HT-29 (cell line): ENCODE data around the gene PGAP1. TPM values are rescaled to one million over a fixed set of nuclear protein-coding genes. Genes with fewer than 3 reads are reported as not detected.

Experiments used
- DNase-seq: peaks from one replicate; pipeline ENCODE4 v3.0.0-alpha.2; 2015; ENCODE audit warnings: low spot score
- small RNA-seq: library from RNA; depleted of rRNA; stranded (forward); fragments of <200 nt; gene quantifications from one replicate; pipeline ENCODE3, GENCODE V24; 2014
- total RNA-seq: library from RNA; depleted of rRNA; stranded (reverse); fragments of >200 nt; shearing (Covaris generic); gene quantifications from 2 replicates; pipeline ENCODE4 v1.2.3, GENCODE V29; 2014; rRNA removed

The PGAP1 gene
- total RNA-seq, 1 experiment from 2014 or later: 2.9 TPM

- DNase-seq: no peak
Observed at GRCh38 chr2:196802401-196802800, 124.1 kb downstream of the PGAP1 start.

DNA sequence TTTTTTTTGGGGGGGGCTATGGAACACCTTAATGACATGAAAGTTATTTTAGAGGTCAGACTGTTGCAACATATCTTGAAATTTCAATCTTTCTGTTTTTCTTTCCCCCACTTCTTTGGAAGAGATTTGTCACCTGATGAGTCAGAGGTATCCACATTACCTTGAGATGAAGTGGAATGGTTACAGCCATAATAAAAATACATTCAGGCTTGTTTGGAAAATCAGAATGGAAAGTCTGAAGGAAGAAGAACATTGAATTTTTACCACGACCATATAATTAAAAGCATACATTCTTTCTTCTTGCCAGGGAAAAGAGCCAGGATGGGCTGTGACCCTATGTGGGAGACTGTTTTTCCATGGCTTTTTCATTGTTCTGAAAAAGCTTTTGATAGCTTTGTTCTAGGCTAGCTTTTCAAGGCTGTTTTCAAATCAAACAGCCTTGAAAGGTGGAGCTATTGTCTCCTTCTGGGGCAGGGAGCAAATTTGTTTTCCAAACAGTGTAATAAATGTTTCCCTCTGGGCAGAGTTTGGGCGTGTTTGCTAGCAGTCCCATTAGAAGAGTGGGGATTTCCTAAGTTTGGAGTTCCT lies 124.7 kb downstream of the PGAP1 start:
- no peak for DNase-seq

DNA sequence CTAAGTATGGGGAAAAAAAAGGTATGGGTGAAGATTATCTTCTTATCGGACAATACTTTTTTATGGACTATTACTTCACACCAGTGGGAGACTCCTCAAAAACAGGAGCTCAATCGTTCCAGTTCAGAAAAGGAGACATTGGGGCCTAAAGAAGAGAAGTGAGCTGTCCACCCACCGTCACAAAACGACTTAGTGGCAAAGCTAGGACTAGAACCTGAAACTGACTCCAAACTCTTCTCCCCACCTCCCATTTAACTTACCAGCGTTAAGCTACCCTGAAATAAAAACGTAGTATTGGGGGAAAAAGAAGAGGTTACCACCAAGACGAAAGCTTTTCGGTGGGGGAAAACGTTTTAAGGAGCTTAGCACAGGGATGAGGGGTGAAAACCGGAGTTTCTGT lies 127.5 kb downstream of the PGAP1 start:
- DNase-seq: no peak

- DNase-seq: no peak
Observed at GRCh38 chr2:196792865-196793264, 133.6 kb downstream of the PGAP1 start.

GRCh38 chr2:196783431-196784094 lies 142.9 kb downstream of the PGAP1 start:
- DNase-seq: no peak

Small RNA genes within 50 kb of the gene (small RNA-seq; reads per million reads assigned to genes)
- not detected for gene AC012486.1

Other genes with a start within 250 kb of the PGAP1 start
- 20.1 and 24.2 TPM in 2 replicates for gene GTF3C3, start 127.0 kb downstream of the PGAP1 start, total RNA-seq
- not detected in 2 replicates for gene C2orf66, start 117.4 kb downstream of the PGAP1 start, total RNA-seq